ENCODE data around the gene KAZN. TPM values are rescaled to one million over a fixed set of nuclear protein-coding genes. Genes with fewer than 3 reads are reported as not detected.

KAZN gene
- total RNA-seq, 1 experiment from 2014 or later, result 2.4 TPM

GRCh38 chr1:14699620-14700019, 101.1 kb downstream of the KAZN start:
- Mint-ChIP-seq H3K27ac (ENCODE audit: unreplicated experiment) (no peak overlapping the region), H3K4me1 (ENCODE audit: low read depth, unreplicated experiment) (no peaks in the 10 kb centered on the region), H3K9me3 (ENCODE audit: unreplicated experiment) (peaks cover 9% of the 10 kb centered on the region), H3K27me3 (ENCODE audit: insufficient read depth, unreplicated experiment) (peaks cover 2% of the 10 kb centered on the region), H3K36me3 (ENCODE audit: insufficient read depth, unreplicated experiment) (no peaks in the 10 kb centered on the region), H3K4me3 (ENCODE audit: unreplicated experiment) (no peak overlapping the region)
- TF ChIP-seq CTCF (IDR thresholded peaks at IDR 0.05; ENCODE audit: insufficient read depth in 1 of 2, low read depth in 1 of 2, low read length in 1 of 2, severe bottlenecking in 1 of 2, unreplicated experiment in 1 of 2), result no peak
- Histone ChIP-seq H3K27me3 (replicated peaks; ENCODE audit: control insufficient read depth, insufficient read depth, low read length) (no peaks in the 10 kb centered on the region), H3K4me3 (ENCODE audit: low read depth, low read length) (no peak overlapping the region), H3K9me3 (no peaks in the 10 kb centered on the region), H3K36me3 (ENCODE audit: control insufficient read depth, insufficient read depth, low read length) (no peaks in the 10 kb centered on the region), H3K4me1 (no peaks in the 10 kb centered on the region)
- POLR2A ChIA-PET, result no interaction called here
- no peak for DNase-seq
- CTCF ChIA-PET, result no interaction called here
- intact Hi-C loops (cut with micrococcal nuclease; ENCODE audit: unreplicated experiment), result no loop called here
- BruUV-seq (replicated peaks), result no TSS peak

GRCh38 chr1:14704846-14705245, 106.4 kb downstream of the KAZN start:
- POLR2A ChIA-PET, result no interaction called here
- intact Hi-C loops (cut with micrococcal nuclease; ENCODE audit: unreplicated experiment), result no loop called here

GRCh38 chr1:14705824-14706223, 107.3 kb downstream of the KAZN start:
- Histone ChIP-seq H3K9me3 (no peaks in the 10 kb centered on the region), H3K36me3 (ENCODE audit: control insufficient read depth, insufficient read depth, low read length) (no peaks in the 10 kb centered on the region), H3K4me1 (no peaks in the 10 kb centered on the region), H3K27me3 (replicated peaks; ENCODE audit: control insufficient read depth, insufficient read depth, low read length) (no peaks in the 10 kb centered on the region), H3K4me3 (ENCODE audit: low read depth, low read length) (no peak overlapping the region)
- DNase-seq, result no peak
- Mint-ChIP-seq H3K36me3 (ENCODE audit: insufficient read depth, unreplicated experiment) (no peaks in the 10 kb centered on the region), H3K9me3 (ENCODE audit: unreplicated experiment) (peaks cover 7% of the 10 kb centered on the region), H3K27ac (ENCODE audit: unreplicated experiment) (no peak overlapping the region), H3K4me1 (ENCODE audit: low read depth, unreplicated experiment) (no peaks in the 10 kb centered on the region), H3K4me3 (ENCODE audit: unreplicated experiment) (no peak overlapping the region), H3K27me3 (ENCODE audit: insufficient read depth, unreplicated experiment) (peaks cover 2% of the 10 kb centered on the region)
- BruUV-seq (replicated peaks), result no TSS peak
- ChIA-PET CTCF (no interaction called here), POLR2A (no interaction called here)
- TF ChIP-seq CTCF (IDR thresholded peaks at IDR 0.05; ENCODE audit: insufficient read depth in 1 of 2, low read depth in 1 of 2, low read length in 1 of 2, severe bottlenecking in 1 of 2, unreplicated experiment in 1 of 2), result no peak
- intact Hi-C loops (cut with micrococcal nuclease; ENCODE audit: unreplicated experiment), result no loop called here

More at GRCh38 chr1:14704846-14705245, 106.4 kb downstream of the KAZN start:
- H3K9me3 ChIP-seq, result no peaks in the 10 kb centered on the region
- BruUV-seq (replicated peaks), result no TSS peak
- CTCF ChIA-PET, result no interaction called here
- no peak for TF ChIP-seq CTCF (IDR thresholded peaks at IDR 0.05; ENCODE audit: insufficient read depth in 1 of 2, low read depth in 1 of 2, low read length in 1 of 2, severe bottlenecking in 1 of 2, unreplicated experiment in 1 of 2)
- Mint-ChIP-seq H3K27me3 (ENCODE audit: insufficient read depth, unreplicated experiment) (peaks cover 2% of the 10 kb centered on the region), H3K4me1 (ENCODE audit: low read depth, unreplicated experiment) (no peaks in the 10 kb centered on the region), H3K36me3 (ENCODE audit: insufficient read depth, unreplicated experiment) (no peaks in the 10 kb centered on the region), H3K27ac (ENCODE audit: unreplicated experiment) (no peak overlapping the region), H3K4me3 (ENCODE audit: unreplicated experiment) (no peak overlapping the region), H3K9me3 (ENCODE audit: unreplicated experiment) (peaks cover 11% of the 10 kb centered on the region)
- no peak for DNase-seq
- no peaks in the 10 kb centered on the region for H3K27me3 ChIP-seq (replicated peaks; ENCODE audit: control insufficient read depth, insufficient read depth, low read length)
- no peaks in the 10 kb centered on the region for H3K4me1 ChIP-seq
- no peak overlapping the region for H3K4me3 ChIP-seq (ENCODE audit: low read depth, low read length)
- no peaks in the 10 kb centered on the region for H3K36me3 ChIP-seq (ENCODE audit: control insufficient read depth, insufficient read depth, low read length)

Data from Caco-2 (cell line).